HepG2 (cell line): ENCODE results near the gene IQCH. TPM values are rescaled to one million over a fixed set of nuclear protein-coding genes. Genes with fewer than 3 reads are reported as not detected.

ENCODE experiments used
- CHD4 ChIP-seq: fragments of 200-600 bp; sonication (generic); IDR thresholded peaks from 2 replicates; pipeline ENCODE4 v1.7.0; 2017; ENCODE audit warnings: mild to moderate bottlenecking, low read length, borderline replicate concordance
- JUN ChIP-seq: sonication (generic); formaldehyde crosslinking; IDR thresholded peaks from 2 replicates; pipeline ENCODE4 v1.4.0; 2020; ENCODE audit warnings: mild to moderate bottlenecking, missing genetic modification reagents
- KLF9 ChIP-seq: IDR thresholded peaks from 2 replicates; pipeline ENCODE4 v1.6.1; 2016; ENCODE audit warnings: low read depth
- MTA1 ChIP-seq: sonication (generic); formaldehyde crosslinking; IDR thresholded peaks from 2 replicates; pipeline ENCODE4 v1.4.0; 2020; ENCODE audit warnings: missing genetic modification reagents, mild to moderate bottlenecking, borderline replicate concordance
- MYNN ChIP-seq: sonication (generic); formaldehyde crosslinking; IDR thresholded peaks from 2 replicates; pipeline ENCODE4 v1.4.0; 2020; ENCODE audit warnings: mild to moderate bottlenecking, low read depth, missing genetic modification reagents
- NR2F6 ChIP-seq, 2 experiments: IDR thresholded peaks; 2 replicates each; pipeline ENCODE4 v1.6.1; 2016; ENCODE audit warnings: antibody characterized with exemption in 1 of 2, mild to moderate bottlenecking in 1 of 2
- RBM39 ChIP-seq: fragments of 200-400 bp; formaldehyde crosslinking; IDR thresholded peaks from one replicate; pipeline ENCODE4 v1.6.1; 2018; ENCODE audit warnings: antibody characterized with exemption, mild to moderate bottlenecking, low read depth, low read length; ENCODE audit not compliant: poor library complexity, severe bottlenecking
- RFXAP ChIP-seq: sonication (generic); formaldehyde crosslinking; IDR thresholded peaks from 2 replicates; pipeline ENCODE4 v1.4.0; 2020; ENCODE audit warnings: missing genetic modification reagents, borderline replicate concordance
- SMAD1 ChIP-seq: sonication (generic); formaldehyde crosslinking; IDR thresholded peaks from 2 replicates; pipeline ENCODE4 v1.4.0; 2020; ENCODE audit warnings: missing genetic modification reagents, low read depth, mild to moderate bottlenecking, borderline replicate concordance
- SYNCRIP ChIP-seq: fragments of 200-400 bp; formaldehyde crosslinking; IDR thresholded peaks from 2 replicates; pipeline ENCODE4 v1.6.1; 2018; ENCODE audit warnings: mild to moderate bottlenecking, low read depth, low read length; ENCODE audit not compliant: insufficient read depth
- TBL1XR1 ChIP-seq: fragments of 150-350 bp; IDR thresholded peaks from 2 replicates; pipeline ENCODE4 v1.6.1; 2014; ENCODE audit warnings: borderline replicate concordance, low read length; ENCODE audit not compliant: partially characterized antibody
- ZFP37 ChIP-seq: sonication (generic); formaldehyde crosslinking; IDR thresholded peaks from 2 replicates; pipeline ENCODE4 v1.4.0; 2020; ENCODE audit warnings: missing genetic modification reagents, borderline replicate concordance
- ZNF225 ChIP-seq: sonication (generic); formaldehyde crosslinking; IDR thresholded peaks from 2 replicates; pipeline ENCODE4 v1.4.0; 2020; ENCODE audit warnings: mild to moderate bottlenecking, missing genetic modification reagents
- ZNF34 ChIP-seq: sonication (generic); formaldehyde crosslinking; IDR thresholded peaks from 2 replicates; pipeline ENCODE4 v1.4.0; 2020; ENCODE audit warnings: mild to moderate bottlenecking, missing genetic modification reagents, borderline replicate concordance
- ZNF782 ChIP-seq: sonication (generic); formaldehyde crosslinking; IDR thresholded peaks from 2 replicates; pipeline ENCODE4 v1.4.0; 2020; ENCODE audit warnings: missing genetic modification reagents, mild to moderate bottlenecking, borderline replicate concordance
- ZSCAN9 ChIP-seq: IDR thresholded peaks from 2 replicates; pipeline ENCODE4 v1.6.1; 2016; ENCODE audit warnings: borderline replicate concordance
- polyA plus RNA-seq, 8 experiments: library from polyadenylated mRNA; depleted of rRNA in 3 of 8; stranded (reverse) in 7 of 8; unstranded in 1 of 8; fragments of >200 nt; fragmentation: Illumina TruSeq in 4 of 8; extraction: Trizol in 4 of 8; gene quantifications; 2 replicates each; pipeline versions ENCODE4 v1.2.1 to v1.2.3, GENCODE V29; 2011 to 2016; ENCODE audit warnings: low read depth in 4 of 8, missing spikeins in 1 of 8, mixed read lengths in 1 of 8; ENCODE audit not compliant: insufficient read depth in 1 of 8
- total RNA-seq, 5 experiments: library from RNA; depleted of rRNA; stranded (reverse); fragments of >200 nt; fragmentation: Illumina TruSeq; extraction: Trizol; gene quantifications; 2 replicates each; pipeline ENCODE4 v1.2.3, GENCODE V29; 2016; ENCODE audit warnings: low read depth in 1 of 5
- TF ChIP-seq, protein P1 (sequence below), 2 experiments: sonication (generic) in 1 of 2; formaldehyde crosslinking in 1 of 2; IDR thresholded peaks; 2 replicates each; pipeline versions ENCODE4 v1.6.1 to v1.9.0; 2014 to 2022; ENCODE audit warnings: antibody characterized with exemption in 1 of 2, borderline replicate concordance in 1 of 2, inconsistent platforms in 1 of 2, low read depth in 1 of 2, missing genetic modification reagents in 1 of 2
- TF ChIP-seq, protein P2 (sequence below): sonication (generic); formaldehyde crosslinking; IDR thresholded peaks from 2 replicates; pipeline ENCODE4 v1.4.0; 2020; ENCODE audit warnings: missing genetic modification reagents, mild to moderate bottlenecking, borderline replicate concordance

IQCH gene
- total and polyA plus RNA-seq, 2 of the 13 experiments (the other 11 are each of a cell fraction or from before 2014, with no cell fraction given), result 0.16 to 0.55 TPM

DNA sequence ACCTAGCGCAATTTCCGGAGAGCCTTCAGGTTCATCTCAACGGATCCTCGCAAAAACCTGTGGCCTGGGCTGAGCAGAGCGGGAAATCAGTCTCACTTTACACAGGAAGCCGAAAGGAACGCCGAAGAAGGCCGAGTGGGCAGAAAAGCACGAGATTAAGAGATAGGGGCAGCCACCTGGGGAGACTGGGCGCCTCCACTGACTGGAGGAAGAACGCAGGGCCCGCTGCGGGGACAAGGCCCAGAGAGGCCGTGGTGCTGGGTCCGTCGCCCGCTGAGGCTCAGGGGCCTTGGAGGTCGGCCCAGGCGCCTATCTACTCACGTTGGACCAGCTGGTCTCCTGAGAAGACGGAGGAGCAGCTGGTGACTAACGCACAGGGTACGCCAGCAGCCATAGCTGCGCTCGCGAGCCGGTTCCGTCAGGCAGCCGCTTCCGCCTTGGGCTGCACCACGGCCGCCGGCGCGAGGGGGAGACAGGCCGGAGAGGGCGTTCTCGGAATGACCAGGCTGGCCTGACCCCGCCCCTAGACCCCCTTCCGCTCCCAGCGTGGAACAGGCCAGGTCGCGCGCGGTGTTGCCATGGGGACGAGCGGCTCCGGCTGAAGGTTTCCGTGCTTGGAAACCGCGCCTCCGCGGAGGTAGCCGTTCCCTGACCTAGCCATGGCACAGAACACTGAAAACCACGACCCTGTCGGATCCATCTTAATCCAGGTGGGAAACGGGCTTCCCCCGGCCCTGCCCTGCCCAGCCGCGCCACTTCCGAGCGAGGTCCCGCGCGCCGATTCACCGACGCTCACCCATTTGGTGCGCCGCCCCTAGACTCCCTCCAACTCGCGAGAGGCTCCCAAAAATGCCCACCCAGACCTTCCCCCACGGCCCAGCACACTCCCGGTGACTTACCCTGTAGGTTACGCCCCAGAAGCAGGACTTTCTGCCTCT lies at the start of gene IQCH, which contains the start of gene AAGAB (continued):
- TF ChIP-seq, protein P1, sequence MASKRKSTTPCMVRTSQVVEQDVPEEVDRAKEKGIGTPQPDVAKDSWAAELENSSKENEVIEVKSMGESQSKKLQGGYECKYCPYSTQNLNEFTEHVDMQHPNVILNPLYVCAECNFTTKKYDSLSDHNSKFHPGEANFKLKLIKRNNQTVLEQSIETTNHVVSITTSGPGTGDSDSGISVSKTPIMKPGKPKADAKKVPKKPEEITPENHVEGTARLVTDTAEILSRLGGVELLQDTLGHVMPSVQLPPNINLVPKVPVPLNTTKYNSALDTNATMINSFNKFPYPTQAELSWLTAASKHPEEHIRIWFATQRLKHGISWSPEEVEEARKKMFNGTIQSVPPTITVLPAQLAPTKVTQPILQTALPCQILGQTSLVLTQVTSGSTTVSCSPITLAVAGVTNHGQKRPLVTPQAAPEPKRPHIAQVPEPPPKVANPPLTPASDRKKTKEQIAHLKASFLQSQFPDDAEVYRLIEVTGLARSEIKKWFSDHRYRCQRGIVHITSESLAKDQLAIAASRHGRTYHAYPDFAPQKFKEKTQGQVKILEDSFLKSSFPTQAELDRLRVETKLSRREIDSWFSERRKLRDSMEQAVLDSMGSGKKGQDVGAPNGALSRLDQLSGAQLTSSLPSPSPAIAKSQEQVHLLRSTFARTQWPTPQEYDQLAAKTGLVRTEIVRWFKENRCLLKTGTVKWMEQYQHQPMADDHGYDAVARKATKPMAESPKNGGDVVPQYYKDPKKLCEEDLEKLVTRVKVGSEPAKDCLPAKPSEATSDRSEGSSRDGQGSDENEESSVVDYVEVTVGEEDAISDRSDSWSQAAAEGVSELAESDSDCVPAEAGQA (IDR thresholded peaks at IDR 0.05; ENCODE audit: low read depth), result peak; percentile 35; the same call in 1 of the 2 replicates
- TF ChIP-seq, protein P1 (CRISPR knock-in tag; IDR thresholded peaks at IDR 0.05; ENCODE audit: borderline replicate concordance), result 0 out of 2 replicates have a peak, but pooled peaks have one; percentile 30
- TF ChIP-seq ZNF225 (CRISPR knock-in tag) (peak; percentile 80), NR2F6 (IDR thresholded peaks at IDR 0.05) (no peak), NR2F6 (CRISPR knock-in tag; IDR thresholded peaks at IDR 0.05) (no peak; the same call in 1 of the 2 replicates), CHD4 (no peak), MYNN (peak; percentile 65; the same call in 1 of the 2 replicates), ZFP37 (CRISPR knock-in tag) (no peak), RFXAP (CRISPR knock-in tag) (peak; percentile 95), SYNCRIP (no peak), JUN (CRISPR knock-in tag) (no peak), SMAD1 (CRISPR knock-in tag) (peak; percentile 95; the same call in 1 of the 2 replicates), ZSCAN9 (CRISPR knock-in tag) (peak; percentile 49; the same call in 1 of the 2 replicates), MTA1 (no peak; the same call in 1 of the 2 replicates), TBL1XR1 (no peak), ZNF34 (no peak), KLF9 (0 out of 2 replicates have a peak, but pooled peaks have one; percentile 35), ZNF782 (CRISPR knock-in tag) (no peak), RBM39 (peak; percentile 57)
- TF ChIP-seq, protein P2, sequence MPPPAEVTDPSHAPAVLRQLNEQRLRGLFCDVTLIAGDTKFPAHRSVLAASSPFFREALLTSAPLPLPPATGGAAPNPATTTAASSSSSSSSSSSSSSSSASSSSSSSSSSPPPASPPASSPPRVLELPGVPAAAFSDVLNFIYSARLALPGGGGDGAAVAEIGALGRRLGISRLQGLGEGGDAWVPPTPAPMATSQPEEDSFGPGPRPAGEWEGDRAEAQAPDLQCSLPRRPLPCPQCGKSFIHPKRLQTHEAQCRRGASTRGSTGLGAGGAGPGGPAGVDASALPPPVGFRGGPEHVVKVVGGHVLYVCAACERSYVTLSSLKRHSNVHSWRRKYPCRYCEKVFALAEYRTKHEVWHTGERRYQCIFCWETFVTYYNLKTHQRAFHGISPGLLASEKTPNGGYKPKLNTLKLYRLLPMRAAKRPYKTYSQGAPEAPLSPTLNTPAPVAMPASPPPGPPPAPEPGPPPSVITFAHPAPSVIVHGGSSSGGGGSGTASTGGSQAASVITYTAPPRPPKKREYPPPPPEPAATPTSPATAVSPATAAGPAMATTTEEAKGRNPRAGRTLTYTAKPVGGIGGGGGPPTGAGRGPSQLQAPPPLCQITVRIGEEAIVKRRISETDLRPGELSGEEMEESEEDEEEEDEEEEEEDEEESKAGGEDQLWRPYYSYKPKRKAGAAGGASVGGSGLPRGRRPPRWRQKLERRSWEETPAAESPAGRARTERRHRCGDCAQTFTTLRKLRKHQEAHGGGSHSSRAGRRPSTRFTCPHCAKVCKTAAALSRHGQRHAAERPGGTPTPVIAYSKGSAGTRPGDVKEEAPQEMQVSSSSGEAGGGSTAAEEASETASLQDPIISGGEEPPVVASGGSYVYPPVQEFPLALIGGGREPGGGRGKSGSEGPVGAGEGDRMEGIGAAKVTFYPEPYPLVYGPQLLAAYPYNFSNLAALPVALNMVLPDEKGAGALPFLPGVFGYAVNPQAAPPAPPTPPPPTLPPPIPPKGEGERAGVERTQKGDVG (CRISPR knock-in tag), result peak; percentile 53; the same call in 1 of the 2 replicates
